Central memory CD8-positive, alpha-beta T cell (primary cell): Measurements from ENCODE around the gene KIF2B.
"Not testable (repeated sequence)": the region's sequence is repeated elsewhere in the genome, so short reads cannot be mapped to it uniquely, and the experiment has no call there.

ENCODE experiments used
- ATAC-seq: fragments of 150-1000 bp; cut with Tn5 transposase; replicated peaks from 2 replicates; pipeline ENCODE4 v1.10.0; 2022; ENCODE audit warnings: mild to moderate bottlenecking, moderate FRiP score, moderate number of reproducible peaks; ENCODE audit not compliant: poor library complexity, severe bottlenecking; ENCODE audit errors: extremely low read depth
- DNase-seq, 2 donors: peaks; one replicate each; pipeline ENCODE4 v3.0.0; 2021; ENCODE audit warnings: low spot score in 2 of 2
- H3K27ac Mint-ChIP-seq: one replicate; pipeline ENCODE4 v1.8.0; 2022; ENCODE audit warnings: low read depth, mild to moderate bottlenecking, moderate library complexity, mixed read lengths
- H3K27me3 Mint-ChIP-seq: one replicate; pipeline ENCODE4 v1.8.0; 2022; ENCODE audit warnings: mixed read lengths
- H3K36me3 Mint-ChIP-seq: one replicate; pipeline ENCODE4 v1.8.0; 2022; ENCODE audit warnings: mild to moderate bottlenecking, moderate library complexity, mixed read lengths; ENCODE audit not compliant: insufficient read depth
- H3K4me1 Mint-ChIP-seq: one replicate; pipeline ENCODE4 v1.8.0; 2022; ENCODE audit warnings: mixed read lengths
- H3K4me3 Mint-ChIP-seq: one replicate; pipeline ENCODE4 v1.8.0; 2022; ENCODE audit warnings: mild to moderate bottlenecking, moderate library complexity, mixed read lengths
- H3K9me3 Mint-ChIP-seq: one replicate; pipeline ENCODE4 v1.8.0; 2022; ENCODE audit warnings: mixed read lengths

Gene KIF2B

GRCh38 chr17:53823341-53824050, 769 bp downstream of the KIF2B start:
- Mint-ChIP-seq H3K36me3 (no peaks in the 10 kb centered on the region), H3K4me3 (no peak overlapping the region), H3K27ac (no peak overlapping the region), H3K9me3 (peaks cover 10% of the 10 kb centered on the region), H3K27me3 (no peaks in the 10 kb centered on the region), H3K4me1 (no peaks in the 10 kb centered on the region)
- ATAC-seq (no peak), DNase-seq (no peak)

DNA sequence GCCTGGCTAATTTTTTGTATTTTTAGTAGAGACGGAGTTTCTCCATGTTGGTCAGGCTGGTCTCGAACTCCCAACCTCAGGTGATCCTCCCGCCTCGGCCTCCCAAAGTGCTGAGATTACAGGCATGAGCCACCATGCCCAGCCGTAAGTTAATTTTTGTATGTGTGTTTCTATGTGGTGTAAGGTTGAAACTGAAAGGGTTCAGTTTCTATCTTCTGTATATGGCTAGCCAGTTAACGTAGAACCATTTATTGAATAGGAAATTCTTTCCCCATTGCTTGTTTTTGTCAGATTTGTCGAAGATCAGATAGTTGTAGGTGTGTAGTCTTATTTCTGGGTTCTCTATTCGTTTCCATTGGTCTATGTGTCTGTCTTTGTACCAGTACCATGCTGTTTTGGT, 12.0 kb downstream of the KIF2B start:
- not testable (repeated sequence) for H3K27me3 Mint-ChIP-seq, H3K27ac Mint-ChIP-seq, H3K36me3 Mint-ChIP-seq, ATAC-seq, H3K4me3 Mint-ChIP-seq, H3K4me1 Mint-ChIP-seq, DNase-seq
- H3K9me3 Mint-ChIP-seq, result peaks cover 31% of the 10 kb centered on the region

- DNase-seq, result no peak
- Mint-ChIP-seq H3K36me3 (no peaks in the 10 kb centered on the region), H3K9me3 (peaks cover 31% of the 10 kb centered on the region), H3K27me3 (no peaks in the 10 kb centered on the region), H3K4me3 (no peak overlapping the region), H3K4me1 (no peaks in the 10 kb centered on the region), H3K27ac (no peak overlapping the region)
- ATAC-seq, result no peak
These were observed 14.4 kb downstream of the KIF2B start for GRCh38 chr17:53837131-53837530.

GRCh38 chr17:53844491-53845107, 21.9 kb downstream of the KIF2B start:
- no peak for ATAC-seq
- H3K9me3 Mint-ChIP-seq, result peaks cover 22% of the 10 kb centered on the region
- no peaks in the 10 kb centered on the region for H3K36me3 Mint-ChIP-seq
- no peak for DNase-seq
- H3K4me3 Mint-ChIP-seq, result no peak overlapping the region
- no peaks in the 10 kb centered on the region for H3K27me3 Mint-ChIP-seq
- H3K27ac Mint-ChIP-seq, result no peak overlapping the region
- no peaks in the 10 kb centered on the region for H3K4me1 Mint-ChIP-seq

DNA sequence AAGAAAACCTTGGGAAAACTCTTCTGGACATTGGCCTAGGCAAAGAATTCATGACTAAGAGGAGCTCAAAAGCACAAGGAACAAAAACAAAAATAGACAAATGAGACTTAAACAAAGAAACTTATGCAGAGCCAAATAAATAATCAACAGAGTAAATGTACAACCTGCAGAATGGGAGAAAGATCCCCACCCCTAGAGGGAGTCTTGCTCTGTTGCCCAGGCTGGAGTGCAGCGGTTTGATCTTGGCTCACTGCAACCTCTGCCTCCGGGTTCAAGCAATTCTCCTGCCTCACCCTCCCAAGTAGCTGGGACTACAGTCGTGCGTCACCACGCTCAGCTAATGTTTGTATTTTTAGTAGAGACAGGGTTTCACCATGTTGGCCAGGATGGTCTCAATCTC, 48.4 kb downstream of the KIF2B start:
- H3K4me3 Mint-ChIP-seq, ATAC-seq, H3K36me3 Mint-ChIP-seq: not testable (repeated sequence)

More for the DNA sequence above, 48.4 kb downstream of the KIF2B start:
- peaks cover 15% of the 10 kb centered on the region for H3K9me3 Mint-ChIP-seq
- not testable (repeated sequence) for H3K4me1 Mint-ChIP-seq, H3K27ac Mint-ChIP-seq, H3K27me3 Mint-ChIP-seq, DNase-seq
